ENCODE measurements around the gene MRM1.

Gene MRM1, protein sequence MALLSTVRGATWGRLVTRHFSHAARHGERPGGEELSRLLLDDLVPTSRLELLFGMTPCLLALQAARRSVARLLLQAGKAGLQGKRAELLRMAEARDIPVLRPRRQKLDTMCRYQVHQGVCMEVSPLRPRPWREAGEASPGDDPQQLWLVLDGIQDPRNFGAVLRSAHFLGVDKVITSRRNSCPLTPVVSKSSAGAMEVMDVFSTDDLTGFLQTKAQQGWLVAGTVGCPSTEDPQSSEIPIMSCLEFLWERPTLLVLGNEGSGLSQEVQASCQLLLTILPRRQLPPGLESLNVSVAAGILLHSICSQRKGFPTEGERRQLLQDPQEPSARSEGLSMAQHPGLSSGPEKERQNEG

GRCh38 chr17:36601303-36602029 lies at the start of gene MRM1:
TSS of gene MRM1 (plus strand) at chr17:36601583. CDS start at chr17:36601811, 228 bp downstream.
- DNase-seq (ENCODE audit: low read depth in 3 of 3) = peak; percentile 82 to 88 (median 82)

DNA sequence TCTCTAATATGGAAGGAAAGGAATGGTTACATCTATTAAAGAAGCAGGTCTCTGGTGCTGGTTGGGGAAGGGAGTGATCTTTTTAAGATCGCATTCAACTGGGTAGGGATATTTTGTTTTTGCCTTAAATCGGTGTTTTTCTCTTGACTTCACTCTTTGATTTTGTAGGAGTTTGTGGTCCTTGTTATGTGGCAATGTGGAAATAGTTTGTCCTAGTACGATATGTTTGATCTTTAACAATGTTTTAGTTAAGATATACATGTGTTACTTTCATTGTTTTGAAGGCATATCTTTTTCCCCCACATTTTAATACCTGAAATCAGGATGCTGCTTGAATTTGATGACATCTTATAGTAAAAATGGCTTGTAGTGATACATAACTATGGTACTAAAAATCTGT lies 47.9 kb upstream of the MRM1 start:
- DNase-seq (ENCODE audit: low read depth in 3 of 3) = no peak

DNA sequence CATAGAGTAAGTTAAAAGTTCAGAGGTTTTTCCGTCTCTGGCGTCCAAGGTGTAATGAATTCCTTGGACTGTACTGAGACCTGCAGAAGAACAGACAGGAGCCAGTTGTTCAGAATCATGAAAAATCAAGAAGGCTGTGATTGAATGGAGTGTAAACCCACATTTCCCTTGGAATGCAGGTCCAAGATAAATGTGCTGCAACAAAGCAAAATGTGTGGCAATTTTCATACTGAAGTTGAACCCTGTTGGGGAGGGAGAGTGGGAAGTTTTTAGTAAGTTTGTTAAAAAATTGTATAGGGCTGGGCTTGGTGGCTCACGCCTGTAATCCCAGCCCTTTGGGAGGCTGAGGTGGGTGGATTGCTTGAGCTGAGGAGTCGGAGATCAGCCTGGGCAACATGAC lies 35.3 kb upstream of the MRM1 start:
- no peak for DNase-seq (ENCODE audit: low read depth in 3 of 3)

GRCh38 chr17:36575028-36575427 lies 26.4 kb upstream of the MRM1 start:
- DNase-seq (ENCODE audit: low read depth in 3 of 3) = no peak

DNA sequence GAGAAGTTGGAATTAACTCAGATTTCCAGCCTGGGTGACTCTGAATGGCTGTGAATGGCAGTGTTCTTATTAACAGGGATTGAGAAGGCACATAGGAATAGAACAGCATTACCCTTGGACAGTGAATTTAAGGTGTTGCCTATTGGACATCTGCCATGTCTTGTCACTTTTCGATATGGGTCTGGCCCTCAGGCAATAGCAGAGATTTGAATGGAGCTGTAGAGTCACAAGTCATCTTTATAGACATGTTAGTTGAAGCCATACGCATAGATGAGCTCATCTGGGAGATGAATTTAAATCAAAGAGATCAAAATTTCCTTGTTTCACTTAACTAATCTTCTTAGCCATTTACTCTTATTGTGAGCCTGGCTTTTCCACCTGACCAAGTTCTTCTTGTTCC lies 24.6 kb upstream of the MRM1 start:
- no peak for DNase-seq (ENCODE audit: low read depth in 3 of 3)

- DNase-seq (ENCODE audit: low read depth in 3 of 3) = no peak
Measured at GRCh38 chr17:36578671-36579070, 22.7 kb upstream of the MRM1 start.

DNA sequence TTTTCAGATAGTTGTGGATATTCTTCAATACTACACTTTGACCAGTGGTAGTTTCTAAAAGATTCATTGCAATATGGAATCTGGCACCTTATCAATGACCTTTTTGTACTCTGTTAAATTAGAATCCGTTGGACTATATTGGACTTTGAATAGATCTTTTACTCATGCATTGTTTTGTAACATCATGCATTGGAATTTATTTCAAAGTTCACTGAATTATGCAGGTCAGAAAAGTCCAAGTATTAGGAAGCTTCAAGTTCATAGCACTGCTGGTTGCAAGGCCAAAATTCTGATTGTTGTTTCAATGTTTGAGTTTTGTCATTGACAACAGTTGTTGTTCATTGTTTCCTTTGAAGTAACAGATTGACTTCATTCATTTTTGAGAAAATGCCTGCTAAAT lies 17.6 kb upstream of the MRM1 start:
- no peak for DNase-seq (ENCODE audit: low read depth in 3 of 3)

DNA sequence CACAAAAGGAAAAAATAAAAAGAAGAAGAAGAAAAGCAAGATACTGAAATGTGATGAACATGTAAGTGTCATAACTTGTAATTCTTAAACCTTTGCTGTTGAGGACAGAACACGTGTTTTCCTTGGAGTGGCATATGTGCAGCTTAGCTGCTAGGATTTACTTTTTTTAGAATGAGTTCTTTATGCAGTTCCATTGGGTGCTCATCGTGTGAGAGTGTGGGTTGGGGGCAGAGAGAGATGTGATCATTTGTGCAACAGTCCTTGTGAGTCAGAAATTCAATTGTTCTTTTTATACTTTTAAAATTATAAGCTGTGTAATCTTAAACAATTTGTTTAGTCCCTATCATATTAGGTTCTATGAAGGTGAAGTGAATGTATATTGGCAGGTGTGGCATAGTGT lies 15.2 kb upstream of the MRM1 start:
- no peak for DNase-seq (ENCODE audit: low read depth in 3 of 3)

- no peak for DNase-seq (ENCODE audit: low read depth in 3 of 3)
Measured at GRCh38 chr17:36590082-36590481, 11.3 kb upstream of the MRM1 start.

DNA sequence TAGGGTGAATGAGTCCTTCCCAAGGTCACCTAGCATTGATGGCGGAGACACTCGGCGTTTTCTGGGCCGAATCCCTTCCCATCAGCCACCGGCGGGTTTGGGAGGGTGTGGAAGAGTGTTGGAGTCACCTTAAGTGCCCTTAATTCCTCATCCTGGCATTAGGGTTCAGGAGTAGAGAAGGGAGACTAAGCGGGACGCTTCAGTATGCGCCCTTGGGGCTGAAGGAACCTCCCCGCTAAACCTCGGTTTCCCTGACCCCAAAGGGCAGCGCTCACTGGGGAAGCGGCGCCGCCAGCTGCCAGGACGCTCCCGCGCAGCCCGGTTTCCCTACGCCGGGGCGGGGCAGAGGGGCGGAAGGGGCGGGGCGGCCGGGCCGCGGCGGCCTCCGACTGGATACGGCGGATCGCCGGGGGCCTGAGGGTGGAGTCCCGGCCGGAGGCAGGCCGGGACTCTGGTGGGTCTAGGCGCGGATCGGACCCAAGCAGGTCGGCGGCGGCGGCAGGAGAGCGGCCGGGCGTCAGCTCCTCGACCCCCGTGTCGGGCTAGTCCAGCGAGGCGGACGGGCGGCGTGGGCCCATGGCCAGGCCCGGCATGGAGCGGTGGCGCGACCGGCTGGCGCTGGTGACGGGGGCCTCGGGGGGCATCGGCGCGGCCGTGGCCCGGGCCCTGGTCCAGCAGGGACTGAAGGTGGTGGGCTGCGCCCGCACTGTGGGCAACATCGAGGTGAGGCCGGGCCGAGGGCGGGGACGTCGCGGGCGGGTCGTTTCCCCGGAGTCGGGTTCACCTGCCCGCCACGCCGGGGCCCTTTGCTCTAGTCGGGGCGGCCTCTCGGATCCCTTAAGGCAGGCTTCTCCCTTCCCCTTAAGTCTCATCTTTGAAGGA lies 9.7 kb upstream of the MRM1 start, which contains the start of gene DHRS11:
Gene DHRS11, plus strand, starts transcription at position 446 of the 882 bp plus-strand sequence. Its CDS starts 131 bp downstream, at position 577.
- peak; percentile 63 to 81 (median 70) for DNase-seq (ENCODE audit: low read depth in 3 of 3)

- no peak for DNase-seq (ENCODE audit: low read depth in 3 of 3)
Measured at GRCh38 chr17:36592316-36592715, 9.1 kb upstream of the MRM1 start.

DNA sequence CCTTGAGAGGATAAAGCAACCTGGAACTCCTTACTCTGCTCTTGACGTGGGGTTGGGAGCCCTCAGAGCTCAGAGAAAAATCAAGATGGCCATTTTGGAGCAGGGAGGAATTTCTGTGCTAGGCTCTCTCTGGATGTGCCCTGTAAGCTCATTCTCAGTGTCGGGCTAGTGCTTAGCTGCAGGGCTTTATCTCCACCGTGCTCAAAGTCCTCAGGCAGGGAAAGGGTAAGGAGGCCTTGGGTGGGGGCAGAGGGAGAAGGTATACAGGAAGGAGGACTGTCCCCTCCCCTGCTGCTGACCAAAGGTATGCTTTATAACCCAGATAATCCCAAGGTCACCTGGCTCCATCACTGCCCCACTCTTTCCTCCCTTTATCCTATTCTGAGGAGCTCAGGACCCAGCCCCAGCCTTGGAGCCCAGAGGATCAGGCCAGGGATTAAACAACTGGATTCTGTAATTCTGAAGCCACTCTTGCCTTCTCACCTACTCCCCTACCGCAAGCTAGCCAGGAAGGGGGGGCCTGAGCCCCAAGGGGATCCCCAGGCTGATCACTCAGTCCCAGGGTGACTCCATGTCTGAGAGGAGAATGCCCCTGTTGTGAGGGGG lies 8.6 kb upstream of the MRM1 start:
- no peak for DNase-seq (ENCODE audit: low read depth in 3 of 3)

- DNase-seq (ENCODE audit: low read depth in 3 of 3) = no peak
Measured at GRCh38 chr17:36593656-36594316, 7.6 kb upstream of the MRM1 start.

DNA sequence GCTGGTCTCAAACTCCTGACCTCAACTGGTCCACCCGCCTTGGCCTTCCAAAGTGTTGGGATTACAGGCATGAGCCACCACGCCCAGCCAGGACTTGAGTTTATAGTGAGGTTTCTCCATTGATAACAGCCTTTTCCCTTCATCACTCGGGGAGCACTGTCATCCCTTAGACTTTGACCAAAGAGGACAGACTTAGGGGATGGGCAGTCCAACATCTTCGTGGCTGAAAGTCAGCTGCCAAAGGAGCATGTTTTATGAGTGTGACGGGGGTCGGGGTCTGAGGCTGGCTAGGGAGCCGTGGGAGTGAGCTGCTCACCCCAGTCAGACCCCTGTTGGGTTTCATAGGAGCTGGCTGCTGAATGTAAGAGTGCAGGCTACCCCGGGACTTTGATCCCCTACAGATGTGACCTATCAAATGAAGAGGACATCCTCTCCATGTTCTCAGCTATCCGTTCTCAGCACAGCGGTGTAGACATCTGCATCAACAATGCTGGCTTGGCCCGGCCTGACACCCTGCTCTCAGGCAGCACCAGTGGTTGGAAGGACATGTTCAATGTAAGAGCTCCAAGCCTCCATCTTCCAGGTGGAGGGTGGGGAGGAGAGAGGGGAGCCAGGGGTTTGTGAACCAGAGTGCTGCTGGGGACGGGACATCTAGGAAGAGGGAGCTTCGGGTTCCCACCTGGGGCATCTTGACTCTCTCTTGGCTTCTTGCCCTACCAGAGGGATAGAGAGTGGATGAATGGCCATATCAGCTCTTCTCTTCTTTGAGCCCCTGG lies 6.6 kb upstream of the MRM1 start:
- no peak for DNase-seq (ENCODE audit: low read depth in 3 of 3)

DNA sequence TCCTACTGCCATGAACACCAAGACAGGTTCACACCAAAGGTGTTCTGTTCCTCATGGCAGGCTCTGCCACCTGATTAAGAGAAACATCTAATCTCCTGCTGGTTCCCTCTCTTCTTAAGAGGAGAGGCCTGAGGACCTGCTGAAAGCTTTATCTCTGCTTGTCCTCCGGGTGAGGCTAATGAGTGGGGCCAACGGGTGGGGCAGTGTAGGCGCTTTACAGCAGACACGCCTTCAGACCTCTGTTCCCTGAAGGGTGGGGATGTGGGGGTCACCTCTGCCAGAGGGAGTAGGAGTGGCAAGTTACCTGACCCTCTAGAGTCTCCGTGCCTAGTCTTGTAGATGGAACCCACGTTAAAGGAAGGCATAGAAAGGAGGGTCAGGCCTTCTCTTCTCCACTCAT lies 4.2 kb upstream of the MRM1 start:
- no peak for DNase-seq (ENCODE audit: low read depth in 3 of 3)

DNA sequence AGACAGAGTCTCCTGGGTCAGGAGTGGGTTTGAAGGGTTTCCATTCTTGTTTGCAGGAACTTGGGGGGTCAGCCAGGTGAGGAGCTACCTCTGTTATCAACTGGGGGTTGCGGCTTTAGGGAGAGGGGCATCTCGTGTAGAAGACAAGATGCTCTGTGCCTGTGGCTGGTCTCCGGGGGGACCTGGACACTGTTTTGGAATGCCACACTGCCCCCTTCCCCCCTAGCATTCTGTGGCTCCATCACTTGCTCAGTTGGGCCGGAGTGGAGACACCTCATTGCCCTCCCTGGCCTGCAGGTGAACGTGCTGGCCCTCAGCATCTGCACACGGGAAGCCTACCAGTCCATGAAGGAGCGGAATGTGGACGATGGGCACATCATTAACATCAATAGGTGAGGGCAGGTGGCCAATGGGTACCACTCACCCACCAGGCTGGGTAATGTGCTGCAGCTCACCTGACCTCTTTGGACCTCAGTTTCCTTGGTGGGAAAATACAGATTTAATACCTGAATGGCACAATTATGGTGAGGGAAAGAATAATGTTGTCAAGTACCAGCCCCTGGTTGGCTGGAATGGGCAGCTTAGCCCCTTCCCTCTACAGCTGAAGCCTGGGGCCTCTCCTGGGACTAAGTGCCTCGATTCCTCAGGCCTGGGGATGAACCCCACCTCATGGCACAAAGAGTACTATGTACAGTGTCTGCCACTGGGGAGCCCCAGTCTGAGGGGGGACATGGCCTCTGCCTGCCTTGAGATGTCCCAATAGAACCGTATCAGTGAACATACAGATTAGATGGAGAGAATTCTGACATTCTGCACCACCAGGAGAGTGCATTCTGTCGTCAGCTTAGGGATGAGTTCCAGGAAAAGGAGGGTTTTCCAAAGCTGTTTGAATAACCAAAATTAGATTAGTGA lies 3.3 kb upstream of the MRM1 start:
- DNase-seq (ENCODE audit: low read depth in 3 of 3) = no peak

DNA sequence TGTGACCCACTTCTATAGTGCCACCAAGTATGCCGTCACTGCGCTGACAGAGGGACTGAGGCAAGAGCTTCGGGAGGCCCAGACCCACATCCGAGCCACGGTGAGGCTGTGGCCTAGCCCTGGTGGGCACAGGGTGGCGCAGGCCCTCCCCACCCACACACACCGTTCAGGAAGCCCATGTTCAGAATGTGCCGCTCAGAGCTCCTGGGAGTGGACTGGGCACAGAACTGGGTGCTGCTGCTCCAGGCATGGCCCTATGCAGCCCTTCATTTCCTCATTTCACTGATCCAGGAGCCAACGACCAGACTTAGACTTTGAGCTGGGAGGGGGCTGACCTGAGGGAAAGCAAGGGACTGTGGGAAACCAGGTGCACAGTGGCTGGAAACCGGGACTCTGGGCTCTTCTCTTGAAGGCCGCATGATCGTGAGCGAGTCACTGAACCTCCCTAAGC lies 2.4 kb upstream of the MRM1 start:
- DNase-seq (ENCODE audit: low read depth in 3 of 3) = no peak

DNA sequence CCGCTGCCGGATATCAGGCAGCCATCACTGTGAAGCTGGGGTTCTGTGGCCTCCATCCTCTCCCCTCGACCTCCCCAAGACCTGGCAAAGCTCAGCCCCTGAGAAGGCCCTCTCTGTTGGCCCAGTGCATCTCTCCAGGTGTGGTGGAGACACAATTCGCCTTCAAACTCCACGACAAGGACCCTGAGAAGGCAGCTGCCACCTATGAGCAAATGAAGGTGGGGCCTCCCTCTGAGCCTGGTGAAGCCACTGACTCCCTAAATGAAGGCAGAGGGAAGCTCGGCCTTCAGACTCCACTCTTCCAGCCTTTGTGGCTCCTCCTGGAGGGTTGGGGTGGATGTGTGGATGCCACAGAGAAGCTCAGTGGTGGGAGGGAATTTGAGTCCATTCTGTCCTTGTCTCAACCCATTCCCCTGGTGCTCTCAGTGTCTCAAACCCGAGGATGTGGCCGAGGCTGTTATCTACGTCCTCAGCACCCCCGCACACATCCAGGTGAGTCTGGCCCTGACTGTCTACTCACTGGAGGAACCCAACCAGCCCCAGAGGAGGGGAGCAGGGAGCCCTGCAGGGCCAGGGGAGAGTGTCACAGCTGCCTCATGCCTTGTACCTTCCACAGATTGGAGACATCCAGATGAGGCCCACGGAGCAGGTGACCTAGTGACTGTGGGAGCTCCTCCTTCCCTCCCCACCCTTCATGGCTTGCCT lies 1.7 kb upstream of the MRM1 start:
- DNase-seq (ENCODE audit: low read depth in 3 of 3) = no peak

DNA sequence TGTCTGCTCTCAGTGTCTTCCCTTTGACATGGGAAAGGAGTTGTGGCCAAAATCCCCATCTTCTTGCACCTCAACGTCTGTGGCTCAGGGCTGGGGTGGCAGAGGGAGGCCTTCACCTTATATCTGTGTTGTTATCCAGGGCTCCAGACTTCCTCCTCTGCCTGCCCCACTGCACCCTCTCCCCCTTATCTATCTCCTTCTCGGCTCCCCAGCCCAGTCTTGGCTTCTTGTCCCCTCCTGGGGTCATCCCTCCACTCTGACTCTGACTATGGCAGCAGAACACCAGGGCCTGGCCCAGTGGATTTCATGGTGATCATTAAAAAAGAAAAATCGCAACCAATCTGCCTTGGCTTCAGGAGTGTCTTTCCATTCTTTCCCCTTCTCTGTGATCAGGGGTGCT lies 918 bp upstream of the MRM1 start:
- no peak for DNase-seq (ENCODE audit: low read depth in 3 of 3)

Measured in stimulated activated CD4-positive, alpha-beta T cell treated with anti-CD3 and anti-CD28 coated beads, TNF-alpha, amount 100 ng/mL, for 48 hours (primary cell).